ENCODE results near the gene SPIRE1. TPM values are rescaled to one million over a fixed set of nuclear protein-coding genes. Genes with fewer than 3 reads are reported as not detected.

SPIRE1 gene
- total RNA-seq, 2 experiments from 2014 or later, result 0.99 to 1.4 TPM

GRCh38 chr18:12599543-12599942 lies 58.4 kb downstream of the SPIRE1 start:
- intact Hi-C loops (cut with DNase I, micrococcal nuclease), result no loop called here
- H3K4me1 Mint-ChIP-seq (ENCODE audit: low read depth), result peaks cover 41% of the 10 kb centered on the region
- no peak overlapping the region for H3K27ac ChIP-seq (ENCODE audit: low read depth in 1 of 2, low read length in 2 of 2)
- H3K9me3 Mint-ChIP-seq, result no peaks in the 10 kb centered on the region
- no peaks in the 10 kb centered on the region for H3K36me3 Mint-ChIP-seq (ENCODE audit: low read depth)
- ChIA-PET POLR2A (no interaction called here), CTCF (no interaction called here)
- H3K4me3 ChIP-seq (ENCODE audit: low read length), result no peak overlapping the region
- no peak overlapping the region for H3K4me3 Mint-ChIP-seq
- H3K9me3 ChIP-seq (ENCODE audit: control insufficient read depth in 1 of 2, insufficient read depth in 1 of 2, low read length in 2 of 2), result no peaks in the 10 kb centered on the region
- H3K27me3 ChIP-seq (ENCODE audit: control insufficient read depth in 1 of 2, insufficient read depth in 2 of 2, low read length in 2 of 2), result no peaks in the 10 kb centered on the region
- H3K27ac Mint-ChIP-seq, result no peak overlapping the region
- TF ChIP-seq CTCF (IDR thresholded peaks at IDR 0.05), result no peak
- H3K27me3 Mint-ChIP-seq, result no peaks in the 10 kb centered on the region
- no peaks in the 10 kb centered on the region for H3K36me3 ChIP-seq (ENCODE audit: insufficient read depth, low read length)
- H3K4me1 ChIP-seq (ENCODE audit: insufficient read depth, low read length), result peaks cover 7% of the 10 kb centered on the region
- ATAC-seq (ENCODE audit: poor library complexity) (no peak), DNase-seq (no peak)

- ATAC-seq (ENCODE audit: poor library complexity), result no peak
These were observed 59.6 kb downstream of the SPIRE1 start for GRCh38 chr18:12598181-12598930.

GRCh38 chr18:12597760-12598159 lies 60.1 kb downstream of the SPIRE1 start:
- intact Hi-C loops (cut with DNase I, micrococcal nuclease), result no loop called here
- ChIA-PET POLR2A (no interaction called here), CTCF (no interaction called here)
- Mint-ChIP-seq H3K27ac (no peak overlapping the region), H3K4me3 (no peak overlapping the region), H3K36me3 (ENCODE audit: low read depth) (no peaks in the 10 kb centered on the region), H3K27me3 (no peaks in the 10 kb centered on the region), H3K4me1 (ENCODE audit: low read depth) (peaks cover 41% of the 10 kb centered on the region), H3K9me3 (no peaks in the 10 kb centered on the region)
- DNase-seq (no peak), ATAC-seq (ENCODE audit: poor library complexity) (no peak)
- no peak overlapping the region for H3K27ac ChIP-seq (ENCODE audit: low read depth in 1 of 2, low read length in 2 of 2)
- H3K4me1 ChIP-seq (ENCODE audit: insufficient read depth, low read length), result peaks cover 7% of the 10 kb centered on the region
- no peak overlapping the region for H3K4me3 ChIP-seq (ENCODE audit: low read length)
- TF ChIP-seq CTCF (IDR thresholded peaks at IDR 0.05), result no peak
- no peaks in the 10 kb centered on the region for H3K36me3 ChIP-seq (ENCODE audit: insufficient read depth, low read length)
- no peaks in the 10 kb centered on the region for H3K9me3 ChIP-seq (ENCODE audit: control insufficient read depth in 1 of 2, insufficient read depth in 1 of 2, low read length in 2 of 2)
- H3K27me3 ChIP-seq (ENCODE audit: control insufficient read depth in 1 of 2, insufficient read depth in 2 of 2, low read length in 2 of 2), result no peaks in the 10 kb centered on the region

More at GRCh38 chr18:12598181-12598930, 59.6 kb downstream of the SPIRE1 start:
- POLR2A ChIA-PET, result no interaction called here
- peak in 3 of 14 experiments; percentile 5 to 17 (median 10) for DNase-seq
- no peak overlapping the region for H3K27ac Mint-ChIP-seq
- H3K4me1 ChIP-seq (ENCODE audit: insufficient read depth, low read length), result peaks cover 7% of the 10 kb centered on the region
- no peaks in the 10 kb centered on the region for H3K27me3 Mint-ChIP-seq
- no peak for TF ChIP-seq CTCF (IDR thresholded peaks at IDR 0.05)
- no peaks in the 10 kb centered on the region for H3K9me3 Mint-ChIP-seq
- H3K4me1 Mint-ChIP-seq (ENCODE audit: low read depth), result peaks cover 41% of the 10 kb centered on the region
- no peaks in the 10 kb centered on the region for H3K9me3 ChIP-seq (ENCODE audit: control insufficient read depth in 1 of 2, insufficient read depth in 1 of 2, low read length in 2 of 2)
- H3K27ac ChIP-seq (ENCODE audit: low read depth in 1 of 2, low read length in 2 of 2), result no peak overlapping the region
- no peaks in the 10 kb centered on the region for H3K27me3 ChIP-seq (ENCODE audit: control insufficient read depth in 1 of 2, insufficient read depth in 2 of 2, low read length in 2 of 2)
- intact Hi-C loops (cut with DNase I, micrococcal nuclease), result no loop called here
- H3K36me3 ChIP-seq (ENCODE audit: insufficient read depth, low read length), result no peaks in the 10 kb centered on the region
- no peaks in the 10 kb centered on the region for H3K36me3 Mint-ChIP-seq (ENCODE audit: low read depth)
- H3K4me3 ChIP-seq (ENCODE audit: low read length), result no peak overlapping the region
- peak overlapping the region; percentile 46 for H3K4me3 Mint-ChIP-seq
- CTCF ChIA-PET, result no interaction called here

Measured in CD4-positive, alpha-beta T cell (primary cell).